NT2/D1 (cell line): ENCODE results near the gene LRRC4C.

ENCODE experiments used
- SUZ12 ChIP-seq: IDR thresholded peaks from 2 replicates; pipeline ENCODE4 v1.6.1; 2011; ENCODE audit not compliant: insufficient read length, insufficient read depth; ENCODE audit errors: extremely low read depth
- YY1 ChIP-seq: IDR thresholded peaks from 2 replicates; pipeline ENCODE4 v1.6.1; 2011; ENCODE audit not compliant: insufficient read length, insufficient read depth
- ZNF274 ChIP-seq: IDR thresholded peaks from 2 replicates; pipeline ENCODE4 v1.6.1; 2011; ENCODE audit warnings: mild to moderate bottlenecking, low read depth, low read length

DNA sequence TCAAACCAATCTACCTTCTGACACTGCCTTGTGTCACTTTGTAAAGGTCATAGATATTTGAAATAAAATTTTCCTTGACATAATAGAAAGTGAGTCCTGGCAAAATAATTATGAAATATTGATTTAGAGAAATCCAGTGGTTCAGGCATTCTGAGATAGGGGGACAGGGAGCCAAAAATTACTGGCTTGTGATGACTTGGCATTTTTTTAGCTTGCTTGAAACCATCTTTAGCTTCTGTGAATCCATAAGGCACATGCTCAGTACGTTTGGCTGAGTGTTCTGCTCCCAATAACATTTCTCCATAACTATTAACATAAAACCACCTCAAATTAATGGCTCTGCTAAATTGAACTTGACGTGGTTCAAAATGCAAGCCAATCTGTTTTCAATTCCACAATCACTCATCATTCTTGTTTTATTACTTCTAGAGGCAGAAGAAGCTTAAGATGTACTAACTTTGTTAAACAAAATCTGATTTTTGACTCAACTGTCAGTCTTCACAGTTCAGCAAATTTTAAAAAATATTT lies 209.0 kb downstream of the LRRC4C start:
- TF ChIP-seq SUZ12: no peak
- TF ChIP-seq ZNF274: no peak
- TF ChIP-seq YY1: no peak
